NT2/D1 (cell line): Measurements from ENCODE around the gene EHF.

Experiments
- DNase-seq: peaks from one replicate; pipeline ENCODE4 v3.0.0-alpha.2; 2011; ENCODE audit warnings: low read depth, low spot score
- H3K27me3 ChIP-seq: 2 replicates; pipeline ENCODE4 v1.6.0; 2011; ENCODE audit warnings: mild to moderate bottlenecking; ENCODE audit not compliant: insufficient read length, insufficient read depth
- H3K36me3 ChIP-seq: 2 replicates; pipeline ENCODE4 v1.6.1; 2011; ENCODE audit warnings: mild to moderate bottlenecking, low read length, mixed read lengths; ENCODE audit not compliant: insufficient read depth, insufficient read length
- H3K4me1 ChIP-seq: 2 replicates; pipeline ENCODE4 v1.5.1; 2011; ENCODE audit not compliant: insufficient read depth, insufficient read length
- H3K4me3 ChIP-seq: 2 replicates; pipeline ENCODE4 v1.5.1; 2011; ENCODE audit warnings: low read depth; ENCODE audit not compliant: insufficient read length
- H3K9ac ChIP-seq: 2 replicates; pipeline ENCODE4 v1.6.0; 2011; ENCODE audit warnings: low read depth; ENCODE audit not compliant: insufficient read length
- H3K9me3 ChIP-seq: 2 replicates; pipeline ENCODE4 v1.5.1; 2011; ENCODE audit warnings: mild to moderate bottlenecking, low read length; ENCODE audit not compliant: insufficient read depth
- SUZ12 ChIP-seq: IDR thresholded peaks from 2 replicates; pipeline ENCODE4 v1.6.1; 2011; ENCODE audit not compliant: insufficient read length, insufficient read depth; ENCODE audit errors: extremely low read depth
- YY1 ChIP-seq: IDR thresholded peaks from 2 replicates; pipeline ENCODE4 v1.6.1; 2011; ENCODE audit not compliant: insufficient read length, insufficient read depth
- ZNF274 ChIP-seq: IDR thresholded peaks from 2 replicates; pipeline ENCODE4 v1.6.1; 2011; ENCODE audit warnings: mild to moderate bottlenecking, low read depth, low read length

EHF gene

GRCh38 chr11:34594603-34595002 is 26.3 kb upstream of the EHF start:
- Histone ChIP-seq H3K27me3 (no peaks in the 10 kb centered on the region), H3K36me3 (no peaks in the 10 kb centered on the region), H3K9me3 (no peaks in the 10 kb centered on the region), H3K4me1 (no peaks in the 10 kb centered on the region), H3K4me3 (no peak overlapping the region), H3K9ac (no peak overlapping the region)
- TF ChIP-seq YY1 (no peak), SUZ12 (no peak), ZNF274 (no peak)
- no peak for DNase-seq

GRCh38 chr11:34595391-34595790 is 25.5 kb upstream of the EHF start:
- Histone ChIP-seq H3K4me1 (no peaks in the 10 kb centered on the region), H3K27me3 (no peaks in the 10 kb centered on the region)

GRCh38 chr11:34595960-34596644 is 24.8 kb upstream of the EHF start:
- Histone ChIP-seq H3K4me1 (no peaks in the 10 kb centered on the region), H3K36me3 (no peaks in the 10 kb centered on the region), H3K27me3 (no peaks in the 10 kb centered on the region), H3K9ac (no peak overlapping the region), H3K4me3 (no peak overlapping the region), H3K9me3 (no peaks in the 10 kb centered on the region)
- DNase-seq: no peak
- no peak for TF ChIP-seq ZNF274
- TF ChIP-seq SUZ12: no peak
- TF ChIP-seq YY1: no peak

More at GRCh38 chr11:34595391-34595790, 25.5 kb upstream of the EHF start:
- Histone ChIP-seq H3K36me3 (no peaks in the 10 kb centered on the region), H3K9ac (no peak overlapping the region), H3K9me3 (no peaks in the 10 kb centered on the region), H3K4me3 (no peak overlapping the region)
- no peak for DNase-seq
- TF ChIP-seq YY1 (no peak), ZNF274 (no peak), SUZ12 (no peak)

DNA sequence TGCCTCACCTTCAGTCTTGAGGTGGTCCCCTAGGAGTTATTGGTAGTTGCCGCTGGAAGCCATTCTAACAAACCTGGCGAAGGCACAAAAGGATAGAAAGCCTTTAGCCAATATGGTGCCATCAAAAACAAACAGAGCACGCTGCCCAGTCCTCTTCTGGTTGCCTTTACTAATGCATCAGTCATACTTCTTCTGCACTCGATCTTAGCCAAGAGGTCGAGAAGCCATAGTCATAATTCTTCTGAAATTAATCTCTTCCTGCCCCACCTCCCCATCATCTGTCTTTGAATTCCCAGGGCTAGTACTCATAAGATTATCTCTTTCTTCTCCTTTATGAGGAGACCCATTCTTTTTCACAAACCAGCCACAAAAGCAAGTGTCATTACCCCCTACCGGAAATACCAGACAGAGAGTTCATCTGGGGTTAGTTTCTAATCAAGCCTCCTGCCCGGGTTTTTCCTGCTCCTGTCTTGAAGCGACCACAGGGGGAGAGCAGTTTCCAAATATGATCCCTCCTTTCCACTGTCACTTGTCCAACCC is 21.4 kb upstream of the EHF start:
- Histone ChIP-seq H3K36me3 (no peaks in the 10 kb centered on the region), H3K4me3 (no peak overlapping the region), H3K4me1 (no peaks in the 10 kb centered on the region), H3K9me3 (no peaks in the 10 kb centered on the region), H3K9ac (no peak overlapping the region), H3K27me3 (no peaks in the 10 kb centered on the region)
- no peak for DNase-seq
- no peak for TF ChIP-seq SUZ12
- TF ChIP-seq ZNF274: no peak
- TF ChIP-seq YY1: no peak

DNA sequence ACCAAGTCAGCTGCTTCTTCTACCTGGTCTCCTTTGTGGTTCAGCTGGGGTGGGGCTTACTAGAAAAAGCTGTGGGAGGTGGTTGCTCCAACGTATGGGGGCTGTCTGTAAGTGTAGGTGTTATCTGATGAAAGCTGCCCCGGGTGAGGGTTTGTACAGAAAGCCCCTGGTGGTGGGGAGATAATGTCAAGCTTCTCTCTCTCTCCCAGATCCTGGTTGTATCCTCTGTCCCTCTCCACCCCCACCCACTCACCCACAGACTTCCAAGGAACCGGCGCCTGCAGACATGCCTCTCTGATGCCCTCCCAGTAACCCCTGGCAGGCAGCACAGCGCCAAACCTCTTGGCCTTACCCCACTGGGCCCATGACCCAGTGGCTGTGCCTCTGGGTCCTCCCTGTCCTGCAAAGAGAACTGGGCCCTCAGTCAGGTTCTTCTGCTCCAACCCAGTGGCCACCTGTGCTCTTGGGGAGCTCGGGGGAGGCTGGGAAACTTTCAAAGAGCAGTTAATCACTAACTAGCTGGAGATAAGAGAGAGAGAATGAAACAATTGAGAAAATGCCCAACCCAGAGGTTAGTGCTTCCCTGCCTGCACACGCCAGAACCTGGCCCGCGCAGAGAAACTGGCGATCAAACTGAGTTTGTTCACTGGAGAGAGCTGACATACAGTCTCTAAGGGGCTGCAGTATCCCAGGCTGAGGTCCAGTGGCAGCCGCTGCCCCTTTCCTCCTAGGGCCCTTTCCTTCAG is 20.4 kb upstream of the EHF start:
- TF ChIP-seq YY1 (no peak), SUZ12 (no peak), ZNF274 (no peak)
- Histone ChIP-seq H3K36me3 (no peaks in the 10 kb centered on the region), H3K4me1 (no peaks in the 10 kb centered on the region), H3K9ac (no peak overlapping the region), H3K27me3 (no peaks in the 10 kb centered on the region), H3K4me3 (no peak overlapping the region), H3K9me3 (no peaks in the 10 kb centered on the region)
- DNase-seq: no peak

GRCh38 chr11:34601085-34601444 is 19.8 kb upstream of the EHF start:
- no peaks in the 10 kb centered on the region for H3K27me3 ChIP-seq
- TF ChIP-seq SUZ12 (no peak), ZNF274 (no peak), YY1 (no peak)
- no peaks in the 10 kb centered on the region for H3K4me1 ChIP-seq
- H3K9me3 ChIP-seq: no peaks in the 10 kb centered on the region
- no peaks in the 10 kb centered on the region for H3K36me3 ChIP-seq
- no peak overlapping the region for H3K4me3 ChIP-seq
- no peak for DNase-seq
- H3K9ac ChIP-seq: no peak overlapping the region

DNA sequence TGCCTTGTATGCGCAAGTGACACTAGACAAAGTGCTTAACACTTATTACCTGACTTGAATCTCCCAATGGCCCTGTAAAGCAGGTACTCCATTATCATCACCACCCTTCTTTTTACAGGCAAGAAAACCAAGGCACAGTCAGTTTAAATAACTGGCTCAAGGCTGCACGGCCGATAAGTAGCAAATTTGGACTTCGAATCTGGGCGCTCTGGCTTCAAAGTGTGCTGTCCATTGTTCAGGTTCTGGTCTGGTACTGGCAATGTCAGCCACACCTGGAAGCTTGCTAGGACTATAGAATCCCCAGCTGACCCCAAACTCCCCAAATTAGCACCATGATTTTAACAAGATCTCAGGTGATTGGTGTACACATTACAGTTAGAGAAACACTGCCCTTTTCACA is 19.3 kb upstream of the EHF start:
- no peak overlapping the region for H3K9ac ChIP-seq
- H3K4me3 ChIP-seq: no peak overlapping the region
- no peaks in the 10 kb centered on the region for H3K27me3 ChIP-seq
- no peak for DNase-seq
- H3K9me3 ChIP-seq: no peaks in the 10 kb centered on the region
- no peaks in the 10 kb centered on the region for H3K4me1 ChIP-seq
- TF ChIP-seq ZNF274: no peak
- no peak for TF ChIP-seq YY1
- no peak for TF ChIP-seq SUZ12
- no peaks in the 10 kb centered on the region for H3K36me3 ChIP-seq
